Nephron (organoid): ENCODE data around the gene FUT2.
A peak's percentile ranks its signal among the peaks of the same experiment; 100 is the strongest.

Experiments
- H3K27ac Mint-ChIP-seq, 3 experiments: 2 replicates each; pipeline ENCODE4 v1.8.0; 2020; ENCODE audit warnings: mixed read lengths in 3 of 3, mild to moderate bottlenecking in 2 of 3, moderate library complexity in 1 of 3
- H3K27me3 Mint-ChIP-seq: 2 replicates; pipeline ENCODE4 v1.8.0; 2021; ENCODE audit warnings: low read depth, mild to moderate bottlenecking, moderate library complexity, mixed read lengths
- H3K36me3 Mint-ChIP-seq: 2 replicates; pipeline ENCODE4 v1.8.0; 2020; ENCODE audit warnings: low read depth, mixed read lengths
- H3K4me1 Mint-ChIP-seq: 2 replicates; pipeline ENCODE4 v1.8.0; 2020; ENCODE audit warnings: mixed read lengths
- H3K4me3 Mint-ChIP-seq, 3 experiments: 2 replicates each; pipeline ENCODE4 v1.8.0; 2020; ENCODE audit warnings: mild to moderate bottlenecking in 3 of 3, mixed read lengths in 3 of 3, moderate library complexity in 2 of 3
- H3K9me3 Mint-ChIP-seq: 2 replicates; pipeline ENCODE4 v1.8.0; 2020; ENCODE audit warnings: mixed read lengths
- CTCF ChIP-seq, 3 experiments: fragments of 200-600 bp; sonication (generic); IDR thresholded peaks; one replicate each; pipeline ENCODE4 v1.5.0; 2021; ENCODE audit warnings: antibody characterized with exemption in 3 of 3; ENCODE audit not compliant: unreplicated experiment in 3 of 3

Gene FUT2

GRCh38 chr19:48695743-48696352 lies at the start of gene FUT2:
Gene FUT2, plus strand, starts transcription at chr19:48695971. Its CDS starts 6,986 bp downstream, at chr19:48702957.
- Mint-ChIP-seq H3K9me3 (no peaks in the 10 kb centered on the region), H3K36me3 (peaks cover 11% of the 10 kb centered on the region), H3K4me1 (peaks cover 4% of the 10 kb centered on the region), H3K27me3 (peaks cover 45% of the 10 kb centered on the region), H3K27ac (no peak within 1 kb of the TSS), H3K4me3 (peak within 1 kb of the TSS; percentile 45 to 74 (median 72))
- no peak for TF ChIP-seq CTCF (IDR thresholded peaks at IDR 0.05; ENCODE audit: unreplicated experiment in 3 of 3)

DNA sequence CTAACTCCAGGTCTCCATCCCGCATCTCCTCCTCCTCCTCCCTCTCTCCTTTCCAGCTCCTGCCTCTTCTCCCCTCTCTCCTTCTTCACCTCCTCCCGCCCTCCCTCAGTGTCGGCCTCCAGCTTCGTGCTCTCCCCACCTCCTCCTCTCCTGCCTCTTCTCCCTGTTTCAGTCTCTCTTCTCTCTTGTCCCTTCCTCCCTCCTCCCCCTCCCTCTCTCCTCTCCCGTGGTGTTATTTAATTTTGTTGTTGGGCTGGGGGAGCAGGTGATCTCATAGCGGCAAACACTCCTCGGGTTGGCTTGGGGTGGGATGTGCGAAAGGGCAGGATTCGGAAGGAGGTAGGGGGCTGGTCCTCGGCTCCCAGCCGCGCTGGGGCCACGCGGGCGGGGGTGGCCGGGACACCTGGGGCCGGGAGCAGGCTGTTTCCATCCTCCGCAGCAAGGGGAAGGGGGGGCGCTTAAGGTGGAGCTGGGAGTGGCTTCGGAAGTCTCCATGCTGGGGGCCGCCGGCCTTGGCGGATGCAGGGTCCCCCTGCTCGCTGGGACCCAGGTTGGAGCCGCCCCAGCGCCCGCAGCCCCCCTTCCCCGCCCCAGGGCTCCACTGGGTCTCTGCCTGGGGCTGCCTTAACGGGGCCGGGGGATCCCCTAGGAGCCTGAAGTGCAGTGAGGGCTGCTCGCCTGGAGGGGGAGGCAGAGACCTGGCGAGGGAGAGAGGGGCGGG lies 49.6 kb upstream of the FUT2 start, which contains the start of gene CA11:
TSS of gene CA11 (minus strand) at position 187 of the 721 bp plus-strand sequence. CDS start 555 bp downstream, outside the sequence.
- peaks cover 32% of the 10 kb centered on the region for H3K4me1 Mint-ChIP-seq
- no peaks in the 10 kb centered on the region for H3K27me3 Mint-ChIP-seq
- H3K9me3 Mint-ChIP-seq = no peaks in the 10 kb centered on the region
- TF ChIP-seq CTCF (IDR thresholded peaks at IDR 0.05; ENCODE audit: unreplicated experiment in 3 of 3) = peak; percentile 88 to 95 (median 93)
- H3K36me3 Mint-ChIP-seq = no peaks in the 10 kb centered on the region
- H3K4me3 Mint-ChIP-seq = peak within 1 kb of the TSS; percentile 90 to 92 (median 90)
- peak within 1 kb of the TSS; percentile 91 to 98 (median 96) for H3K27ac Mint-ChIP-seq

GRCh38 chr19:48646722-48647216 lies 49.0 kb upstream of the FUT2 start:
- no peaks in the 10 kb centered on the region for H3K9me3 Mint-ChIP-seq
- H3K4me1 Mint-ChIP-seq = peaks cover 32% of the 10 kb centered on the region
- no peaks in the 10 kb centered on the region for H3K36me3 Mint-ChIP-seq
- H3K27ac Mint-ChIP-seq = peak overlapping the region; percentile 58 to 91 (median 78)
- H3K27me3 Mint-ChIP-seq = no peaks in the 10 kb centered on the region
- H3K4me3 Mint-ChIP-seq = peak overlapping the region; percentile 43 to 92 (median 58)
- no peak for TF ChIP-seq CTCF (IDR thresholded peaks at IDR 0.05; ENCODE audit: unreplicated experiment in 3 of 3)

DNA sequence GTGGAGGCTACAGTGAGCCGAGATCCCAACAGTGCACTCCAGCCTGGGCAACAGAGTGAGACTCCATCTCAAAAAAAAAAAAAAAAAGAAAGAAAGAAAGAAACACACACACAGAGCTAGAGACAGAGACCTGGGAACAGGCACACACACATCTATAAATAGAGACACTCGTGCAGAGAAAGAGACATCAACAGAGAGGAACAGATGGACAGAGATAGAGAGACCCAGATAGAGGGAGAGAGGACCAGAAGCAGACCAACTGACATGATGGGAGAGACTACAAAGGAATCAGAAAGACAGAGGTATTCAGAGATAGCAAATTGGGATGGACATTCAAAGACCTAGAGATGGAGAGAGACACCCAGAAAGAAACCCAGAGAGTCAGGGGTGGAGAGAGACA lies 47.6 kb upstream of the FUT2 start:
- H3K27ac Mint-ChIP-seq = peak overlapping the region; percentile 1 to 52 (median 19)
- no peak for TF ChIP-seq CTCF (IDR thresholded peaks at IDR 0.05; ENCODE audit: unreplicated experiment in 3 of 3)

GRCh38 chr19:48650974-48651682 lies 44.6 kb upstream of the FUT2 start:
- H3K27ac Mint-ChIP-seq = no peak overlapping the region
- no peak for TF ChIP-seq CTCF (IDR thresholded peaks at IDR 0.05; ENCODE audit: unreplicated experiment in 3 of 3)
- H3K27me3 Mint-ChIP-seq = peaks cover 3% of the 10 kb centered on the region
- no peaks in the 10 kb centered on the region for H3K36me3 Mint-ChIP-seq
- peaks cover 25% of the 10 kb centered on the region for H3K4me1 Mint-ChIP-seq
- no peak overlapping the region for H3K4me3 Mint-ChIP-seq
- H3K9me3 Mint-ChIP-seq = no peaks in the 10 kb centered on the region

More for the DNA sequence above, 47.6 kb upstream of the FUT2 start:
- no peaks in the 10 kb centered on the region for H3K9me3 Mint-ChIP-seq
- H3K4me1 Mint-ChIP-seq = peaks cover 32% of the 10 kb centered on the region
- peaks cover 3% of the 10 kb centered on the region for H3K27me3 Mint-ChIP-seq
- H3K4me3 Mint-ChIP-seq = no peak overlapping the region
- H3K36me3 Mint-ChIP-seq = no peaks in the 10 kb centered on the region
